ENCODE measurements around the gene SARDH.

DNA sequence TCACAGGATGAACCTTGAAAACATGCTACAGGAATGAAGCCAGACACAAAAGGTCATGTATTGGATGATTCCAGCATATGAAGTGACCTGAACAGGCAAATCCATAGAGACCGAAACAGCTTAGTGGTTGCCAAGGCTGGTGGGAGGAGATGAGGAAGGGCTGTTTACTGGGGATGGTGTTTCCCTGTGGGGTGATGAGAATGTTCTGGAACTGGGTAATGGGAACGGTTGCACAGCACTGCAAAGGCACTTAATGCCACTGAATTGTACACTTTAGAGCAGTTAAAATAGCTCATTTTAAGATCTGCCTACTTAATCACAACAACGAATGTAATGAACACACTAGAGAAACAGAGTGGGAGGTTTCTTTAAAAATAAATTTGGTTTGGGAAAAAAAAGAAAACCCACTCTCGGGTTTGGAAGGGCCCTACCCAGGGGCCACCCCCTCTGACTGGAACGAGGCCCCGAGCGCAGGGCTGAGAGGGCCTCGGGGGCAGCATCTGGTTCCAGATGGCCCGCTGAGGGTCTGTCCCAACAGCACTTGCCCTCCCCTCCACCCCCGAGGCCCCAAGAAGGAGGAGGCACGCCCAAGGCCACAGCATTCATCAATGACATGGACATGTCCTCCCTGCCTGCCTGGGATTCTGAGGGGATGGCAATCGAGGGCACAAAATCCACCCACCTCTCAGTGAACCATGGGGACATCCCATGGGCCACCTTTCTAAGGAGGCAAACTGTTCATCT is 31.7 kb downstream of the SARDH start:
- TF ChIP-seq CTCF (IDR thresholded peaks at IDR 0.05; ENCODE audit: low read length) (no peak), EZH2 (IDR thresholded peaks at IDR 0.05; ENCODE audit: borderline replicate concordance, low read length) (no peak)
